GM23338 (cell line): ENCODE results near the gene IL15RA. TPM values are rescaled to one million over a fixed set of nuclear protein-coding genes. Genes with fewer than 3 reads are reported as not detected.

Experiments used
- ATAC-seq: fragments of 200-7000 bp; cut with Tn5 transposase; 3 replicates; pipeline ENCODE4 v1.9.1; 2020
- DNase-seq: peaks from one replicate; pipeline ENCODE4 v3.0.0-alpha.2; 2015; ENCODE audit warnings: low spot score
- H2AFZ ChIP-seq: fragments of 200-600 bp; sonication (generic); 2 replicates; pipeline ENCODE4 v1.8.0; 2016; ENCODE audit warnings: antibody characterized with exemption, mild to moderate bottlenecking, moderate library complexity
- H3F3A ChIP-seq: fragments of 200-600 bp; sonication (generic); replicated peaks from 2 replicates; pipeline ENCODE4 v1.8.0; 2017; ENCODE audit warnings: antibody characterized with exemption, mixed run types, low read depth
- H3K27ac ChIP-seq: fragments of 200-600 bp; sonication (generic); 2 replicates; pipeline ENCODE4 v1.6.1; 2016; ENCODE audit warnings: low read depth
- H3K27me3 ChIP-seq: fragments of 200-600 bp; sonication (generic); 2 replicates; pipeline ENCODE4 v1.8.0; 2016; ENCODE audit warnings: mild to moderate bottlenecking, mixed run types, moderate library complexity; ENCODE audit not compliant: insufficient read depth
- H3K36me3 ChIP-seq: fragments of 200-600 bp; sonication (generic); 2 replicates; pipeline ENCODE4 v1.8.0; 2016; ENCODE audit warnings: mild to moderate bottlenecking; ENCODE audit not compliant: insufficient read depth
- H3K4me1 ChIP-seq: fragments of 200-600 bp; sonication (generic); 2 replicates; pipeline ENCODE4 v1.8.0; 2016; ENCODE audit warnings: mild to moderate bottlenecking, moderate library complexity; ENCODE audit not compliant: insufficient read depth
- H3K4me2 ChIP-seq: fragments of 200-600 bp; sonication (generic); 2 replicates; pipeline ENCODE4 v1.7.1; 2017; ENCODE audit warnings: mixed run types
- H3K4me3 ChIP-seq: fragments of 200-600 bp; sonication (generic); 2 replicates; pipeline ENCODE4 v1.6.1; 2016; ENCODE audit warnings: mixed run types
- H3K79me2 ChIP-seq: fragments of 200-600 bp; sonication (generic); replicated peaks from 2 replicates; pipeline ENCODE4 v1.8.0; 2017; ENCODE audit warnings: mild to moderate bottlenecking; ENCODE audit not compliant: insufficient read depth
- H3K9me2 ChIP-seq: fragments of 200-600 bp; sonication (generic); 2 replicates; pipeline ENCODE4 v1.8.0; 2017; ENCODE audit not compliant: insufficient read depth
- H4K20me1 ChIP-seq: fragments of 200-600 bp; sonication (generic); replicated peaks from 2 replicates; pipeline ENCODE4 v1.8.0; 2017; ENCODE audit warnings: mild to moderate bottlenecking; ENCODE audit not compliant: insufficient read depth
- H3K27ac Mint-ChIP-seq: 2 replicates; pipeline ENCODE4 v1.8.0; 2020; ENCODE audit warnings: inconsistent platforms, mild to moderate bottlenecking, moderate library complexity, mixed read lengths
- H3K27me3 Mint-ChIP-seq: 3 replicates; pipeline ENCODE4 v1.8.0; 2022; ENCODE audit warnings: low read depth, mild to moderate bottlenecking, moderate library complexity, mixed read lengths, inconsistent platforms; ENCODE audit not compliant: insufficient read depth, poor library complexity
- H3K36me3 Mint-ChIP-seq: 3 replicates; pipeline ENCODE4 v1.8.0; 2021; ENCODE audit warnings: low read depth, mild to moderate bottlenecking, inconsistent platforms, moderate library complexity, mixed read lengths
- H3K4me1 Mint-ChIP-seq: 3 replicates; pipeline ENCODE4 v1.8.0; 2020; ENCODE audit warnings: mild to moderate bottlenecking, inconsistent platforms, mixed read lengths
- H3K4me3 Mint-ChIP-seq: 3 replicates; pipeline ENCODE4 v1.8.0; 2021; ENCODE audit warnings: moderate library complexity, mild to moderate bottlenecking, inconsistent platforms, mixed read lengths
- H3K9me3 Mint-ChIP-seq: 3 replicates; pipeline ENCODE4 v1.8.0; 2020; ENCODE audit warnings: moderate library complexity, mild to moderate bottlenecking, inconsistent platforms, mixed read lengths
- CREB1 ChIP-seq: fragments of 250-450 bp; sonication (Bioruptor Pico); IDR thresholded peaks from 2 replicates; pipeline ENCODE4 v1.5.0; 2020; ENCODE audit warnings: low read depth, mild to moderate bottlenecking, moderate library complexity
- ETS1 ChIP-seq: IDR thresholded peaks from 2 replicates; pipeline ENCODE4 v1.6.1; 2016; ENCODE audit warnings: antibody characterized with exemption
- EZH2 ChIP-seq: fragments of 200-600 bp; sonication (generic); IDR thresholded peaks from one replicate; pipeline ENCODE4 v1.8.0; 2017; ENCODE audit warnings: antibody characterized with exemption, mild to moderate bottlenecking, low read depth; ENCODE audit not compliant: unreplicated experiment
- EZH2phosphoT487 ChIP-seq: fragments of 200-600 bp; sonication (generic); IDR thresholded peaks from one replicate; pipeline ENCODE4 v1.8.1; 2018; ENCODE audit warnings: antibody characterized with exemption; ENCODE audit not compliant: unreplicated experiment
- JUNB ChIP-seq: IDR thresholded peaks from one replicate; pipeline ENCODE4 v1.6.1; 2016; ENCODE audit warnings: antibody characterized with exemption; ENCODE audit not compliant: unreplicated experiment
- NANOG ChIP-seq: IDR thresholded peaks from 2 replicates; pipeline ENCODE4 v1.6.1; 2016; ENCODE audit warnings: antibody characterized with exemption, borderline replicate concordance
- STAT1 ChIP-seq: IDR thresholded peaks from one replicate; pipeline ENCODE4 v1.6.1; 2016; ENCODE audit warnings: antibody characterized with exemption; ENCODE audit not compliant: unreplicated experiment
- ZNF331 ChIP-seq: fragments of 250-450 bp; sonication (Bioruptor Pico); IDR thresholded peaks from 2 replicates; pipeline ENCODE4 v1.5.0; 2020; ENCODE audit warnings: low read depth, mild to moderate bottlenecking, moderate library complexity
- ZNF462 ChIP-seq: fragments of 250-450 bp; sonication (Bioruptor Pico); IDR thresholded peaks from 2 replicates; pipeline ENCODE4 v1.5.0; 2020; ENCODE audit warnings: mild to moderate bottlenecking, moderate library complexity
- polyA plus RNA-seq: library from polyadenylated mRNA; unstranded; fragments of >200 nt; fragmentation: Nextera tagmentation; extraction: Ambion mirVana; gene quantifications from 2 replicates; pipeline ENCODE4 v1.2.1, GENCODE V29; 2016
- total RNA-seq: library from RNA; depleted of rRNA; stranded (reverse); fragments of >200 nt; shearing (Covaris generic); gene quantifications from 2 replicates; pipeline ENCODE4 v1.2.3, GENCODE V29; 2014

The IL15RA gene
- total and polyA plus RNA-seq, 2 experiments from 2014 or later: 1.6 to 2.2 TPM

GRCh38 chr10:5917305-5917704 lies 60.0 kb downstream of the IL15RA start (continued):
- TF ChIP-seq ZNF462 (CRISPR knock-in tag) (no peak), EZH2 (no peak)

GRCh38 chr10:5915451-5915850 lies 61.9 kb downstream of the IL15RA start:
- ATAC-seq: no peak
- peaks cover 8% of the 10 kb centered on the region; the same call in 1 of the 2 replicates for H4K20me1 ChIP-seq
- peaks cover 79% of the 10 kb centered on the region for H3K36me3 Mint-ChIP-seq

GRCh38 chr10:5913736-5914135 lies 63.6 kb downstream of the IL15RA start:
- no peak for ATAC-seq
- Histone ChIP-seq H3K36me3 (peaks cover 49% of the 10 kb centered on the region), H3K4me2 (no peak overlapping the region), H3K4me1 (no peaks in the 10 kb centered on the region), H3K4me3 (no peak overlapping the region), H3K9me2 (no peaks in the 10 kb centered on the region), H4K20me1 (peaks cover 11% of the 10 kb centered on the region; the same call in 1 of the 2 replicates), H3K27ac (no peak overlapping the region), H3K79me2 (no peaks in the 10 kb centered on the region), H3K27me3 (no peaks in the 10 kb centered on the region), H3F3A (no peaks in the 10 kb centered on the region), H2AFZ (no peak overlapping the region)
- no peaks in the 10 kb centered on the region for H3K4me1 Mint-ChIP-seq
- H3K27ac Mint-ChIP-seq: no peak overlapping the region
- DNase-seq: no peak
- H3K4me3 Mint-ChIP-seq: no peak overlapping the region
- no peaks in the 10 kb centered on the region for H3K9me3 Mint-ChIP-seq
- H3K27me3 Mint-ChIP-seq: peaks cover 6% of the 10 kb centered on the region
- H3K36me3 Mint-ChIP-seq: peaks cover 80% of the 10 kb centered on the region
- TF ChIP-seq CREB1 (CRISPR knock-in tag) (no peak), ETS1 (no peak), JUNB (no peak), NANOG (no peak), EZH2phosphoT487 (no peak), STAT1 (no peak)

More at GRCh38 chr10:5915451-5915850, 61.9 kb downstream of the IL15RA start:
- Histone ChIP-seq H2AFZ (no peak overlapping the region), H3K9me2 (no peaks in the 10 kb centered on the region), H3K4me3 (no peak overlapping the region), H3K79me2 (no peaks in the 10 kb centered on the region), H3F3A (no peaks in the 10 kb centered on the region), H3K27ac (no peak overlapping the region), H3K4me2 (no peak overlapping the region), H3K27me3 (no peaks in the 10 kb centered on the region), H3K4me1 (no peaks in the 10 kb centered on the region), H3K36me3 (peaks cover 53% of the 10 kb centered on the region)
- no peak overlapping the region for H3K4me3 Mint-ChIP-seq
- H3K4me1 Mint-ChIP-seq: no peaks in the 10 kb centered on the region
- no peaks in the 10 kb centered on the region for H3K9me3 Mint-ChIP-seq
- H3K27me3 Mint-ChIP-seq: peaks cover 4% of the 10 kb centered on the region
- TF ChIP-seq STAT1: no peak
- no peak for TF ChIP-seq ZNF331 (CRISPR knock-in tag)
- no peak for DNase-seq
- no peak overlapping the region for H3K27ac Mint-ChIP-seq
